Neural crest cell (in vitro differentiated cells): ENCODE data around the gene SNAPC1. TPM values are rescaled to one million over a fixed set of nuclear protein-coding genes. Genes with fewer than 3 reads are reported as not detected.
A peak's percentile ranks its signal among the peaks of the same experiment; 100 is the strongest.

Source experiments
- DNase-seq: peaks from one replicate; pipeline ENCODE4 v3.0.0; 2021; ENCODE audit warnings: low read depth, mixed read lengths, low spot score
- H3K27ac Mint-ChIP-seq: one replicate; pipeline ENCODE4 v1.8.0; 2021; ENCODE audit warnings: mild to moderate bottlenecking, mixed read lengths; ENCODE audit not compliant: unreplicated experiment
- H3K27me3 Mint-ChIP-seq: 2 replicates; pipeline ENCODE4 v1.8.0; 2021; ENCODE audit warnings: low read depth, mild to moderate bottlenecking, mixed read lengths
- H3K36me3 Mint-ChIP-seq: 2 replicates; pipeline ENCODE4 v1.8.0; 2021; ENCODE audit warnings: low read depth, mild to moderate bottlenecking, mixed read lengths
- H3K4me1 Mint-ChIP-seq: 2 replicates; pipeline ENCODE4 v1.8.0; 2021; ENCODE audit warnings: mixed read lengths
- H3K4me3 Mint-ChIP-seq: one replicate; pipeline ENCODE4 v1.8.0; 2021; ENCODE audit warnings: mild to moderate bottlenecking, mixed read lengths
- H3K9me3 Mint-ChIP-seq: 2 replicates; pipeline ENCODE4 v1.8.0; 2021; ENCODE audit warnings: mixed read lengths
- CTCF ChIP-seq: fragments of 200-600 bp; sonication (generic); conservative IDR thresholded peaks from 2 replicates; pipeline ENCODE4 v1.5.0; 2021; ENCODE audit warnings: antibody characterized with exemption, mild to moderate bottlenecking
- total RNA-seq: library from RNA; stranded (reverse); gene quantifications from 2 replicates; pipeline ENCODE4 v1.2.1, GENCODE V29; 2021

SNAPC1 gene
- total RNA-seq, 1 donor from 2014 or later: 6.2 TPM

GRCh38 chr14:61765225-61765943 lies 3.2 kb downstream of the SNAPC1 start:
- TF ChIP-seq CTCF: no peak
- Mint-ChIP-seq H3K36me3 (no peaks in the 10 kb centered on the region), H3K27me3 (no peaks in the 10 kb centered on the region), H3K27ac (peak overlapping the region; percentile 91), H3K9me3 (no peaks in the 10 kb centered on the region), H3K4me1 (peaks cover 49% of the 10 kb centered on the region), H3K4me3 (peak overlapping the region; percentile 99)
- no peak for DNase-seq

GRCh38 chr14:61766151-61766550 lies 3.9 kb downstream of the SNAPC1 start:
- Mint-ChIP-seq H3K4me1 (peaks cover 49% of the 10 kb centered on the region), H3K27ac (no peak overlapping the region), H3K9me3 (no peaks in the 10 kb centered on the region), H3K4me3 (peak overlapping the region; percentile 99), H3K36me3 (no peaks in the 10 kb centered on the region), H3K27me3 (no peaks in the 10 kb centered on the region)
- no peak for DNase-seq
- no peak for TF ChIP-seq CTCF

- H3K27ac Mint-ChIP-seq: no peak overlapping the region
- H3K4me3 Mint-ChIP-seq: no peak overlapping the region
- H3K36me3 Mint-ChIP-seq: peaks cover 3% of the 10 kb centered on the region
- no peaks in the 10 kb centered on the region for H3K27me3 Mint-ChIP-seq
- no peaks in the 10 kb centered on the region for H3K9me3 Mint-ChIP-seq
- no peak for DNase-seq
- no peak for TF ChIP-seq CTCF
- H3K4me1 Mint-ChIP-seq: peaks cover 31% of the 10 kb centered on the region
Measured at GRCh38 chr14:61768240-61768639, 6.0 kb downstream of the SNAPC1 start.

- no peak for TF ChIP-seq CTCF
- Mint-ChIP-seq H3K27ac (no peak overlapping the region), H3K36me3 (peaks cover 3% of the 10 kb centered on the region), H3K27me3 (no peaks in the 10 kb centered on the region), H3K4me1 (peaks cover 18% of the 10 kb centered on the region), H3K9me3 (no peaks in the 10 kb centered on the region), H3K4me3 (no peak overlapping the region)
- no peak for DNase-seq
Measured at GRCh38 chr14:61769893-61770292, 7.7 kb downstream of the SNAPC1 start.

GRCh38 chr14:61774861-61775260 lies 12.6 kb downstream of the SNAPC1 start:
- no peak overlapping the region for H3K4me3 Mint-ChIP-seq
- peaks cover 3% of the 10 kb centered on the region for H3K36me3 Mint-ChIP-seq
- no peaks in the 10 kb centered on the region for H3K27me3 Mint-ChIP-seq

More at GRCh38 chr14:61774861-61775260, 12.6 kb downstream of the SNAPC1 start:
- no peak for TF ChIP-seq CTCF
- Mint-ChIP-seq H3K4me1 (no peaks in the 10 kb centered on the region), H3K9me3 (no peaks in the 10 kb centered on the region), H3K27ac (no peak overlapping the region)
- DNase-seq: no peak
